ENCODE results near the gene PRSS48. TPM values are rescaled to one million over a fixed set of nuclear protein-coding genes. Genes with fewer than 3 reads are reported as not detected.
"Not testable (repeated sequence)": the region's sequence is repeated elsewhere in the genome, so short reads cannot be mapped to it uniquely, and the experiment has no call there.

The PRSS48 gene
- total RNA-seq, 1 experiment from 2014 or later = not detected

GRCh38 chr4:151233600-151233999 is 43.4 kb upstream of the PRSS48 start:
- no peaks in the 10 kb centered on the region for H3K4me1 ChIP-seq (ENCODE audit: control insufficient read depth in 1 of 2, insufficient read depth in 2 of 2, low read length in 2 of 2)
- BruUV-seq (replicated peaks) = no TSS peak
- no peaks in the 10 kb centered on the region for H3K9me2 ChIP-seq (ENCODE audit: insufficient read depth)
- DNase-seq (ENCODE audit: low read depth, low spot score) (no peak), ATAC-seq (no peak)
- no peak overlapping the region for H2AFZ ChIP-seq (ENCODE audit: low read depth, low read length, poor library complexity, severe bottlenecking)
- ChIA-PET POLR2A (no interaction called here), RAD21 (ENCODE audit: low non-redundant PET in 1 of 2, low total read pairs in 2 of 2, uncharacterized antibody in 2 of 2, unreplicated experiment in 2 of 2) (no interaction called here), CTCF (no interaction called here)
- H3K79me2 ChIP-seq (ENCODE audit: insufficient read depth, low read length) = no peaks in the 10 kb centered on the region
- H3K9me3 ChIP-seq (ENCODE audit: control insufficient read depth in 1 of 2, insufficient read depth in 1 of 2, low read depth in 1 of 2, low read length in 2 of 2) = no peaks in the 10 kb centered on the region
- no peak overlapping the region for H3K4me3 ChIP-seq (replicated peaks in 1 of 2; ENCODE audit: low read depth in 1 of 2, low read length in 2 of 2)
- H3K9ac ChIP-seq (ENCODE audit: low read length) = no peak overlapping the region
- TF ChIP-seq SRF (IDR thresholded peaks at IDR 0.05; ENCODE audit: low read depth) (no peak), YY1 (IDR thresholded peaks at IDR 0.05; ENCODE audit: extremely low read depth, insufficient replicate concordance, low read depth, low read length) (no peak), EZH2phosphoT487 (IDR thresholded peaks at IDR 0.05; ENCODE audit: borderline replicate concordance) (no peak), SIN3A (IDR thresholded peaks at IDR 0.05; ENCODE audit: low read depth) (no peak), MAX (IDR thresholded peaks at IDR 0.05) (no peak), POLR2A (IDR thresholded peaks at IDR 0.05; ENCODE audit: borderline replicate concordance, extremely low read depth, insufficient read depth, insufficient read length) (no peak), CEBPB (IDR thresholded peaks at IDR 0.05; ENCODE audit: low read depth) (no peak), ZFX (IDR thresholded peaks at IDR 0.05) (no peak), FOSL1 (IDR thresholded peaks at IDR 0.05; ENCODE audit: low read depth) (no peak), ZBTB33 (IDR thresholded peaks at IDR 0.05; ENCODE audit: extremely low read depth, insufficient replicate concordance, low read length) (no peak), ATF3 (IDR thresholded peaks at IDR 0.05) (no peak), CBX3 (IDR thresholded peaks at IDR 0.05; ENCODE audit: low read depth) (no peak), EZH2 (IDR thresholded peaks at IDR 0.05) (no peak)
- H3K4me2 ChIP-seq (ENCODE audit: low read length) = no peak overlapping the region
- no peaks in the 10 kb centered on the region for H4K20me1 ChIP-seq (ENCODE audit: insufficient read depth)
- no peak overlapping the region for H3K27ac ChIP-seq (ENCODE audit: low read depth, low read length)
- no peaks in the 10 kb centered on the region for H3K36me3 ChIP-seq (ENCODE audit: control insufficient read depth in 1 of 2, insufficient read depth in 2 of 2, low read length in 2 of 2)
- intact Hi-C loops (cut with micrococcal nuclease) = no loop called here
- no peaks in the 10 kb centered on the region for H3K27me3 ChIP-seq (ENCODE audit: insufficient read depth, low read length)

- H2AFZ ChIP-seq (ENCODE audit: low read depth, low read length, poor library complexity, severe bottlenecking); DNase-seq (ENCODE audit: low read depth, low spot score); ATAC-seq; H3K27me3 ChIP-seq (ENCODE audit: insufficient read depth, low read length); H3K4me3 ChIP-seq (replicated peaks in 1 of 2; ENCODE audit: low read depth in 1 of 2, low read length in 2 of 2); RAD21 ChIA-PET (ENCODE audit: low non-redundant PET in 1 of 2, low total read pairs in 2 of 2, uncharacterized antibody in 2 of 2, unreplicated experiment in 2 of 2); H3K79me2 ChIP-seq (ENCODE audit: insufficient read depth, low read length); POLR2A ChIA-PET; BruUV-seq (replicated peaks); H3K9me2 ChIP-seq (ENCODE audit: insufficient read depth); H3K9me3 ChIP-seq (ENCODE audit: control insufficient read depth in 1 of 2, insufficient read depth in 1 of 2, low read depth in 1 of 2, low read length in 2 of 2); H3K4me1 ChIP-seq (ENCODE audit: control insufficient read depth in 1 of 2, insufficient read depth in 2 of 2, low read length in 2 of 2); H3K36me3 ChIP-seq (ENCODE audit: control insufficient read depth in 1 of 2, insufficient read depth in 2 of 2, low read length in 2 of 2); intact Hi-C loops (cut with micrococcal nuclease); H3K27ac ChIP-seq (ENCODE audit: low read depth, low read length); H3K4me2 ChIP-seq (ENCODE audit: low read length); CTCF ChIA-PET; H3K9ac ChIP-seq (ENCODE audit: low read length); H4K20me1 ChIP-seq (ENCODE audit: insufficient read depth): not testable (repeated sequence)
Observed at GRCh38 chr4:151235373-151235772, 41.6 kb upstream of the PRSS48 start.
